HG02571 (cell line): Measurements from ENCODE around the gene UTP14C.
"Not testable (repeated sequence)": the region's sequence is repeated elsewhere in the genome, so short reads cannot be mapped to it uniquely, and the experiment has no call there.

Experiments
- ATAC-seq: cut with Tn5 transposase; IDR thresholded peaks from one replicate; pipeline ENCODE4 v1.9.1; 2021; ENCODE audit warnings: mild to moderate bottlenecking, moderate library complexity; ENCODE audit not compliant: unreplicated experiment

Gene UTP14C

DNA sequence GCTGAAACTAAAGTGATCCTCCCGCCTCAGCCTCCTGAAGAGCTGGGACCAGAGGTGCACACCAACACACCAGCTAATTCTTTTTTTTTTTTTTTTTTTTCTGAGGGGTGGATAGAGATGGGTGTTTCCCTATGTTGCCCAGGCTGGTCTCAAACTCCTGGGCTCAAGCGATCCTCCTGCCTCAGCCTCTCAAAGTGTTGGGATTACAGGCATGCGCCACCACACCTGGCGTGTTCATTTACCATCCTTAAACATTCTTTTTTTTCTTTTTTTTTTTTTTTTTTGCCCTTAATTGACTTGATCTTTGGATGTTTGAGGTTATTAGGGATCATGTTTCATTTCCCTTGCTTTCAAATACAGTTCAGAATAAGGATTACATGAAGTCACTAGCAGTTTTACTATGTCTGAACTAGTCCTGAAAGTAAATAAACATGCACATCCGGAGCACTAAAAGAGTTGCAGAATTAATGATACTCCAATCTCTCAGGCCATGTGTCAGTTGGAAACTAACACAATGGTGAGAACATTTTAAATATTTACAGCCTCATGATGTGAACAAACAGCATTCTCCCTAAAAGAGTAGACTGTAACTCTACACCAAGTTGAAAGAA, 10.2 kb downstream of the UTP14C start:
- ATAC-seq = no peak

DNA sequence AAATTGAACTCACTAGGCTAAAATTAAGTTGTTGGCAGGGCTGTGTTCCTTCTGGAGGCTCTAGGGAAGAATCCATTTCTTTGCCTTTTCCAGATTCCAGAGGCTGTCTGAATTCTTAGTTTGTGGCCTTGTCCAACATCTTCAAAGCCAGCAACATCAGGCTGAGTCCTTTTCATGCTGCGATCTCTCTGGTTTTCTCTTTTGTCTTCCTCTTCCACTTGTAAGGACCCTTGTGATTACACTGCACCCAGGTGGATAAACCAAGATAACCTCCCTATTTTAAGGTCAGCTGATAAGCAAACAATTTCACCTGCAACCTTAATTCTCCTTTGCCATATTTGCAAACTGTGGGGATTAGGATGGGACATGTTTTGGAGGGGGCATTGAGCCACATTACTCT, 11.5 kb downstream of the UTP14C start:
- ATAC-seq = no peak

DNA sequence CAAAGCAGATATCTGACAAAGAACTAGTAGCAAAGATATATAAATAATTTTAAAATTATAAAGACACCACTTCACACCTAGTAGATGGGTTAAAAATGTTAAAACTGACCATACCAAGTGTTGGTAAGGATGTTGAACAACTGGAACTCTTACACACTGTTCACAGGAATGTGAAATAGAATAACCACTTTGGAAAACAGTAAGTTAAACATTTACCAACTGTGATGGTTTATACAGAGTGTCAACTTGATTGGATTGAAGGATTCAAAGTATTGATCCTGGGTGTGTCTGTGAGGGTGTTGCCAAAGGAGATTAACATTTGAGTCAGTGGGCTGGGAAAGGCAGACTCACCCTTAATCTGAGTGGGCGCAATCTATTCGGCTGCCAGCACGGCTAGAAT, 19.2 kb downstream of the UTP14C start:
- no peak for ATAC-seq

DNA sequence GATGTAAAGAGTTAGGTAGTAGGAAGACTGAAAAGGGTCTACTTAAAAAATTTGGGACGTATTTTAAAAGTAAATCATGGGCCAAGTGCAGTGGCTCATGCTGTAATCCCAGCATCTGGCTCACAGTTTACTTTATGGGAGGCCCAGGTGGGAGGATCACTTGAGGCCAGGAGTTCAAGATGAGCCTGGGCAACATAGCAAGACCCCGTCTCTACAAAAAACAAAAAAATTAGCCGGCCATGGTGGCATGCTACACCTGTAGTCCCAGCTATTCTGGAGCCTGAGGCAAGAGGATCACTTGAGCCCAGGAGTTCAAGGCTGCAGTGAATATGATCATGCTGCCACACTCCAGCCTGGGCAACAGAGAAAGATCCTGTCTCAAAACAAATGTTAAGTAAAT, 23.0 kb downstream of the UTP14C start:
- no peak for ATAC-seq

DNA sequence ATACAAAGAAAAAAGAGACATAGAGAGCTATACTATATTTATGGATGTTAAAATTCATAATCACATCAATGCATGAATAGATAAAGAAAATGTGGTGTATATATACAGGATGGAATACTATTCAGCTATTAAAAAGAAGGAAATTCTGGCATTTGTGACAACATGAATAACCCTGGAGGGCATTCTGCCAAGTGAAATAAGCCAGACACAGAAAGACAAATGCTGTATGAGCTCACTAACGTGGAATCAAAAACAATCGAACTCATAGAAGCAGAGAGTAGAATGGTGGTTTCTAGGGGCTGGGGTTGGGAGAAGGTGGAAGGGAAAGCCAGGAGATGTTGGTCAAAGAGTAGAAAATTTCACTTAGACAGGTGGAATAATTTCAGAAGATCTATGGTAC, 24.0 kb downstream of the UTP14C start:
- ATAC-seq = no peak

DNA sequence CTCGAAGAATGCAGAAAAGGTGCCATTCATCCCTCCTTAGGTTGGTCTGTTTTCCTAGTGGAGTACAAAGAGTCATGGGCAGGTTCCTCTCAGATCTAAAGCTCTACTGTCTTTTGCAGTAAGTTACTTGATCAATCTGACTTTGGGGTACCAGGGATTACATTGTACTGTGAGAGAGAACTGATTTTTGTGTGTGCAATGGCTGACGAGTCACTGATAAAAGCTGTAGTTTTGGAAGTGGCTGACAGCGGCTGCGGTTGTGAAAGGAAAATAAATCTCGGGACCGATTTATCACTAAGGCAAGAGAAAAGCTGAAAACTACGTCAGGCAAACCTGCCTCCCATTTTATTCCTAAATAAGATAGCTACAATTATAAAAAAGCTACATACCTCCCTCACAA, 26.9 kb downstream of the UTP14C start:
- no peak for ATAC-seq

DNA sequence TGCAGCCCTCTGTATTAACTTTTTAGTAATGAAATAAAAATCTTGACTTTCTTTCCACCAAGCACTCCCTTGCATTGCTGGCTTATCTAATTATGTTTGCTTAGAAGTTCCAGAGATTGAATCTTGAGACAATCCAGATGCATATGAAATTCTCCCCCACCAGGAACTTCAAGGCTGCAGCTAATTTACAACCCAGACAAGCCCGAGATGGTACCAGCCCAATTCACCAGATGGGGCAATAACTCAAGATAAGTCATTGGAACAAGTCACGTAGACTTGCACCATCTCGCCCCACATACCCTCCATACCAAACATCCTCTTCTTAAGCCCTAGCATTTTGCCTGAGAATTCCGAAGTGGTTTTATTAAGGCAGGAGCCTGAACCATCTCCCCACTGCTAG, 29.0 kb downstream of the UTP14C start:
- ATAC-seq = no peak

DNA sequence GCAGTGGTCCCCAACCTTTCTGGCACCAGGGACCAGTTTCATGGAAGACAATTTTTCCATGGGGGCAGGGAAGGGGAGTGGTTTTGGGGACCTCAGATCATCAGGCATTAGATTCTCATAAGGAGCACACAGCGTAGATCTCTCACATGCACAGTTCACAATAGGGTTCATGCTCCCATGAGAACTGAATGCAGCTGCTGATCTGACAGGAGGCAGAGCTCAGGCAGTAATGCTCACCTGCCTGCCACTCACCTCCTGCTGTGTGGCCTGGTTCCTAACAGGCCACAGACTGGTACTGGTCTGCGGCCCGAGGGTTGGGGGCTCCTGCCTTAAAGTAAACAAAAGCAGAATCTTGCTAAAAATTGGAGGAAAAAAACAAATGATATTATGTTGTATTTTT, 36.6 kb downstream of the UTP14C start:
- ATAC-seq = not testable (repeated sequence)

DNA sequence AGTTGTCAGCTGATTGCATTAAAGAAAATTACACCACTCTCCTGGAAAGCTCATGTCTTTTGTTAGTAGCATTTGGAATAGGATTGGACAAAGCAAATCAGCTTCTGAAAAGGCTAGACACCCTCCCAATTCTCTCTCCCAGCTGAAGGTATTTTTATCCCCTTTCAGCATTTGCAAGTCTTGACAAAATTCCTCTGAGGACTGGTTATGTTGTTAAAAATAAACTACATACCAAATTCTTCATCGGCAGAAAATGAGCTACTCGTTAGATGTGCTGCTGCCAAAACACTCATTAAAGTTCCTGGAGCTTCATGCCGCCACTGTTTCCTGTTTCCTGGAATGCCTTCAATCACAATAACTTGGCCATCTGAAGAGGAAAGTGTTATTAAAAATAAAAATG, 37.1 kb downstream of the UTP14C start:
- ATAC-seq = no peak

DNA sequence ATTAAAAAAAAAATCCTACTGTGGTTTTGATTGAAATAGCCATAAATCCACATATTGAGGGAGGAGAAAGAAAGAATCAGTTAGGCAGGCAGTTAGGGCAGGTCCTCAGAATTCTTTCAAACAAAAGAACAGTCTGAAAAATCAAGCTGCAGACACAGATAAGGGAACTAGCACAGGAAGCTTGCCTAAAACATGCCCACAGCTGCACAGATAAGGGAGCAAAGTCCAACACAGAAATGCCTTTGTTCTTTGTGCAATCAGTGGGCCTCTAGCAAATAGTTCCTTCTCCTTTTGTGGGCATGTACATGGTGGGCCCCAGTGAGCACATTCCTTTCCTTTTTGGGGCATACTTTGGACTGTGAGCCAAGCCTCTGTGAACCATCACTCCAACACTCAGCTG, 42.7 kb downstream of the UTP14C start:
- ATAC-seq = no peak

DNA sequence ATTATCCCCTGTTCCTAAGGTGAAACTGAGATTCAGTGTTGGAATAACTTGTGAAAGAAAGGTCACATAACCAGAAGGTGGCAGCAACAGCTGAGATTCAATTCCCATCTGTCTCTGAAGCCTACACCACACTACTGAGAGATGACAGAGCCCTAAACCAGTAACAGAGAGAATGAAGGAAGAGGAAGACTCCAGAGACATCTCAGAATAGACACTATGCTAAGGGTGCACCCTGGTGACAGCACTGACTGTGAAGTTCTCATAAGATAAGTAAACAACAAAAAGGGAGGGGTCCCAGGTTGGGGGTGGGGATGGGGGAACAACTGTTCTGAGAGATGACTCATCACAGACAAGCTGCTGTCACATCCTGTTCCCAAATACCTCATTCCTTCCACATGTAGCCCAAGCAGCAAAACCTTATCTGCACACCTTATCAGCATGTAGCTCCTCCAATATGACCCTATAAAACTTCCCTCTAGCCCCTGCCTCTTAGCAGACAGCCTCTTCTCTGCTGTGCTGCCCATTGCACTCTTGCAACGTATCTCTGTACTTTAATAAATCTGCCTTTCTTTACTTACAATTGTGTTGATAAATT, 46.5 kb downstream of the UTP14C start:
- no peak for ATAC-seq
